Endothelial cell of umbilical vein (primary cell): ENCODE measurements around the gene ATP8B2. TPM values are rescaled to one million over a fixed set of nuclear protein-coding genes. Genes with fewer than 3 reads are reported as not detected.
A peak's percentile ranks its signal among the peaks of the same experiment; 100 is the strongest.

ENCODE experiments used
- BruUV-seq: library from RNA; stranded (reverse); fragments of 400-500 nt; replicated peaks from 2 replicates; lab custom pipeline; 2021; lab: Mats Ljungman, UMichigan
- CTCF ChIA-PET: fragments of 300-600, 350-600 bp; sonication (Branson Sonifier 250); formaldehyde crosslinking; loops from one replicate; lab custom pipeline; 2021; ENCODE audit warnings: antibody characterized with exemption, inconsistent platforms; lab: Charles Lee
- POLR2A ChIA-PET: fragments of 300-600, 350-600 bp; sonication (Branson Sonifier 250); formaldehyde crosslinking; loops from one replicate; lab custom pipeline; 2021; ENCODE audit warnings: antibody characterized with exemption, inconsistent platforms; lab: Charles Lee
- DNase-seq: peaks from one replicate; pipeline ENCODE4 v3.0.0-alpha.2; 2011; ENCODE audit warnings: low read depth, low spot score
- FAIRE-seq: peaks from 2 replicates; lab custom pipeline; 2011; peaks lifted over from hg19 to GRCh38; lab: Jason Lieb, UNC
- H2AFZ ChIP-seq: 2 replicates; pipeline ENCODE4 v1.6.0; 2012; ENCODE audit warnings: low read depth, low read length, control low read depth, inconsistent platforms
- H3K27ac ChIP-seq: 2 replicates; pipeline ENCODE4 v1.5.1; 2011; ENCODE audit warnings: low read depth, mild to moderate bottlenecking, control low read depth, low read length, moderate library complexity; ENCODE audit not compliant: insufficient read depth
- H3K27me3 ChIP-seq, 2 experiments: 2 replicates each; pipeline versions ENCODE4 v1.6.0 to v1.6.1; 2011; ENCODE audit warnings: low read length in 2 of 2, mixed read lengths in 1 of 2; ENCODE audit not compliant: control insufficient read depth in 2 of 2, insufficient read depth in 2 of 2
- H3K36me3 ChIP-seq, 2 experiments: 2 replicates in 1 of 2; 3 replicates in 1 of 2; pipeline ENCODE4 v1.5.1; 2011; ENCODE audit warnings: low read length in 2 of 2, mild to moderate bottlenecking in 1 of 2, moderate library complexity in 1 of 2; ENCODE audit not compliant: control insufficient read depth in 2 of 2, insufficient read depth in 2 of 2; ENCODE audit errors: extremely low read depth in 1 of 2
- H3K4me1 ChIP-seq: 3 replicates; pipeline ENCODE4 v1.5.1; 2011; ENCODE audit warnings: mild to moderate bottlenecking, low read length; ENCODE audit not compliant: control insufficient read depth, insufficient read depth; ENCODE audit errors: extremely low read depth
- H3K4me2 ChIP-seq: 2 replicates; pipeline ENCODE4 v1.6.1; 2011; ENCODE audit warnings: low read length, control low read depth, mixed read lengths; ENCODE audit not compliant: insufficient read depth
- H3K4me3 ChIP-seq, 3 experiments: fragments of 200-600 bp in 1 of 3; sonication (generic), shearing (Covaris generic) in 1 of 3; replicated peaks in 1 of 3; 2 replicates each; pipeline ENCODE4 v1.5.1; 2011 to 2016; ENCODE audit warnings: control low read depth in 3 of 3, low read length in 3 of 3, mild to moderate bottlenecking in 2 of 3, inconsistent platforms in 1 of 3, low read depth in 1 of 3, moderate library complexity in 1 of 3; ENCODE audit not compliant: insufficient read depth in 1 of 3
- H3K79me2 ChIP-seq: 2 replicates; pipeline ENCODE4 v1.6.0; 2012; ENCODE audit warnings: low read length, inconsistent platforms; ENCODE audit not compliant: control insufficient read depth, insufficient read depth
- H3K9ac ChIP-seq: replicated peaks from 2 replicates; pipeline ENCODE3; 2011; ENCODE audit warnings: low read length, control low read depth; ENCODE audit not compliant: insufficient read depth; ENCODE audit errors: extremely low read depth
- H3K9me1 ChIP-seq: replicated peaks from 3 replicates; pipeline ENCODE4 v1.6.0; 2011; ENCODE audit warnings: mild to moderate bottlenecking, low read length; ENCODE audit not compliant: control insufficient read depth, insufficient read depth; ENCODE audit errors: extremely low read depth
- H3K9me3 ChIP-seq: replicated peaks from 2 replicates; pipeline ENCODE4 v1.5.1; 2012; ENCODE audit warnings: low read length, inconsistent platforms; ENCODE audit not compliant: control insufficient read depth, insufficient read depth
- H4K20me1 ChIP-seq: replicated peaks from 2 replicates; pipeline ENCODE3; 2011; ENCODE audit warnings: mild to moderate bottlenecking, low read length; ENCODE audit not compliant: control insufficient read depth, insufficient read depth; ENCODE audit errors: extremely low read depth
- JUN ChIP-seq: IDR thresholded peaks from 2 replicates; pipeline ENCODE4 v1.6.1; 2011; ENCODE audit warnings: borderline replicate concordance, low read depth; ENCODE audit not compliant: insufficient read length, insufficient read depth
- POLR2A ChIP-seq: IDR thresholded peaks from 2 replicates; pipeline ENCODE4 v1.6.1; 2012; ENCODE audit warnings: low read depth, mild to moderate bottlenecking, control low read depth, low read length
- POLR2AphosphoS5 ChIP-seq: IDR thresholded peaks from 2 replicates; pipeline ENCODE4 v1.6.1; 2012; ENCODE audit warnings: low read depth, mild to moderate bottlenecking, control low read depth, low read length, moderate library complexity; ENCODE audit not compliant: insufficient read depth
- dilution Hi-C: fragments of 300-500 bp; cut with MboI; formaldehyde crosslinking; loops from one replicate; pipeline ENCODE4 v1.15.0; 2019; ENCODE audit warnings: low sequenced_read_pairs; ENCODE audit not compliant: extremely low pct_ligation_motif_present
- intact Hi-C: fragments of 100-400 bp; cut with micrococcal nuclease; formaldehyde crosslinking; loops from one replicate; pipeline ENCODE4 v1.10.0; 2022
- polyA plus RNA-seq, 4 experiments: library from polyadenylated mRNA; depleted of rRNA in 3 of 4; stranded (reverse) in 3 of 4; unstranded in 1 of 4; fragments of >200 nt; gene quantifications; 2 replicates each; pipeline versions ENCODE4 v1.2.1 to v1.2.3, GENCODE V29; 2011 to 2012; ENCODE audit warnings: missing spikeins in 1 of 4
- total RNA-seq: library from RNA; stranded (reverse); gene quantifications from 2 replicates; pipeline ENCODE4 v1.2.3, GENCODE V29; 2021
- TF ChIP-seq, protein P1 (sequence below), 2 donors: IDR thresholded peaks; 1 replicate in 1 of 2; 2 replicates in 1 of 2; pipeline ENCODE4 v1.5.1; 2011; ENCODE audit warnings: low read length in 2 of 2, mild to moderate bottlenecking in 2 of 2, moderate library complexity in 2 of 2, control low read depth in 1 of 2, inconsistent platforms in 1 of 2, low read depth in 1 of 2; ENCODE audit not compliant: insufficient read depth in 1 of 2; ENCODE audit errors: extremely low read depth in 1 of 2

Gene ATP8B2
- total and polyA plus RNA-seq, 2 donors (not counting 3 experiments of a cell fraction or from before 2014, with no cell fraction given) = 64.7 to 72.8 TPM

DNA sequence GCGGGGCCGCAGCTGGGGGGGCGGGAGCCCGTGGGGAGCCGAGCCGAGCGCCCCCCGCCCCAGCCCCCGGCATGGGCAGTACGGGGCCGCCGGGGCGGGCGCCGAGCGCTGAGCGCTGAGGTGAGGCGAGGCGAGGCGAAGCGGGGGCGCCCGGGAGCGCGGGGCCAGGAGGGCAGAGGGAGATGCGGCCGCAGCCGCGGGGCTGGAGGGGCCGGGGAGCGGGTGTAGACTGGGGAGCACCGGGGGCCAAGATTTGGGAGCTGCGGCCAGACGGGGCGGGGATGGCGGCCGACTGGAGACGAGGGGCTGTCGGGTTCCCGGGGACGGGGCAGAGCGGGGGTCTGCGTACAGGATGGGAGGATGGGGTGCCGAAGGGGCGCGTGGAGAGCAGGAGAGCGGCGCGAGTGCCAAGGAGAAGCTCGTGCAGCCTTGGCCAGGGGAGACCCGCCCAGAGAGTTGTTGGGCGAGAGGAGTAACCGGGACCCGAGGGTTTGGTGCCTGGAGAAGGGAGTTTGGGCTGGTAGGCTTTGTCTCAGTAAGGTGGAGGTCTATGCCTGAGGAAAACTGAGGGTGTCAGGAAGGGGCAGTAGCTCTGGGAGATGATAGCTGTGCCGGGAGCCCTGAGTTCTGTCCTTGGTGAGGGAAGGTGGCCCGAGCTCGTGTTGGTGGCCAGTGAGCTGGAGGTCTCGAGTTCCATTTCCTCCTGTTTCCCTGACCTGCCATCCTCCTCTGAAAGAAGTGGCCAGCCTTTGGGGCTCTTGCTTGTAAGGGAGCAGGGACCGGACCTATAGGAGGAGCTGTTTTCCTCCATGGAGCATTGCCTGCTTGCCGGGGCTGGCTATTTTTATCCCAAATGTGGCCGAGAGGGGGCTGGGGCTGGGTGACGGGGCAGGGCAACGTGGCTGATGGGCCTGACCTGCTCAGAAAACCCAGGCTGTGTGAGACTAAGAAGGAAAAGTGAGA is 539 bp downstream of the ATP8B2 start:
- Histone ChIP-seq H3K27ac (peak overlapping the region; percentile 52), H3K9me3 (no peaks in the 10 kb centered on the region), H3K4me2 (peak overlapping the region; percentile 73), H3K4me1 (peaks cover 22% of the 10 kb centered on the region), H2AFZ (peak overlapping the region; percentile 51), H3K9me1 (no peaks in the 10 kb centered on the region), H3K9ac (peak overlapping the region; percentile 65), H3K79me2 (peaks cover 7% of the 10 kb centered on the region), H3K36me3 (peaks cover 0 to 5% of the 10 kb centered on the region in 2 experiments), H4K20me1 (no peaks in the 10 kb centered on the region), H3K4me3 (peak overlapping the region; percentile 45 to 88 (median 75)), H3K27me3 (peaks cover 0 to 8% of the 10 kb centered on the region in 2 experiments)
- ChIA-PET CTCF (interaction anchor here (0.6 to 7.8 kb wide), 13 partner anchors 9 to 318 kb away, joined by 3 to 210 read pairs (median 3); no protein-coding TSS in a partner anchor), POLR2A (interaction anchor here (1.0 to 1.7 kb wide), 2 partner anchors 9 kb away, joined by 4 read pairs; no protein-coding TSS in a partner anchor)
- FAIRE-seq (peak; percentile 84), DNase-seq (peak; percentile 83)
- BruUV-seq = TSS peak; percentile 50
- dilution Hi-C loops (no loop called here), intact Hi-C loops (loop anchor here (1.0 to 5.0 kb wide), 6 partner anchors 9 to 233 kb away; partner anchors contain the start of genes HAX1 and UBE2Q1)
- TF ChIP-seq JUN (no peak), POLR2A (peak; percentile 45), POLR2AphosphoS5 (peak; percentile 41)
- TF ChIP-seq, protein P1, sequence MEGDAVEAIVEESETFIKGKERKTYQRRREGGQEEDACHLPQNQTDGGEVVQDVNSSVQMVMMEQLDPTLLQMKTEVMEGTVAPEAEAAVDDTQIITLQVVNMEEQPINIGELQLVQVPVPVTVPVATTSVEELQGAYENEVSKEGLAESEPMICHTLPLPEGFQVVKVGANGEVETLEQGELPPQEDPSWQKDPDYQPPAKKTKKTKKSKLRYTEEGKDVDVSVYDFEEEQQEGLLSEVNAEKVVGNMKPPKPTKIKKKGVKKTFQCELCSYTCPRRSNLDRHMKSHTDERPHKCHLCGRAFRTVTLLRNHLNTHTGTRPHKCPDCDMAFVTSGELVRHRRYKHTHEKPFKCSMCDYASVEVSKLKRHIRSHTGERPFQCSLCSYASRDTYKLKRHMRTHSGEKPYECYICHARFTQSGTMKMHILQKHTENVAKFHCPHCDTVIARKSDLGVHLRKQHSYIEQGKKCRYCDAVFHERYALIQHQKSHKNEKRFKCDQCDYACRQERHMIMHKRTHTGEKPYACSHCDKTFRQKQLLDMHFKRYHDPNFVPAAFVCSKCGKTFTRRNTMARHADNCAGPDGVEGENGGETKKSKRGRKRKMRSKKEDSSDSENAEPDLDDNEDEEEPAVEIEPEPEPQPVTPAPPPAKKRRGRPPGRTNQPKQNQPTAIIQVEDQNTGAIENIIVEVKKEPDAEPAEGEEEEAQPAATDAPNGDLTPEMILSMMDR (IDR thresholded peaks at IDR 0.05; ENCODE audit: extremely low read depth in 1 of 2, insufficient read depth in 1 of 2, low read depth in 1 of 2, low read length in 2 of 2) = peak; percentile 57 to 83
